SK-N-SH (cell line): ENCODE results near the gene MICAL2. TPM values are rescaled to one million over a fixed set of nuclear protein-coding genes. Genes with fewer than 3 reads are reported as not detected.

ENCODE experiments used
- CTCF ChIA-PET: fragments of 300-600, 350-600 bp; formaldehyde crosslinking; extraction: SDS; loops from one replicate; lab custom pipeline; 2021; lab: Yijun Ruan, JAX
- POLR2A ChIA-PET: fragments of 350-600 bp; sonication (Branson Sonifier 250); formaldehyde crosslinking; extraction: SDS; loops from one replicate; lab custom pipeline; 2020; ENCODE audit warnings: antibody characterized with exemption, inconsistent platforms; lab: Yijun Ruan, JAX
- DNase-seq: peaks from one replicate; pipeline ENCODE4 v3.0.0; 2012
- H2AFZ ChIP-seq: fragments of 200-600 bp; sonication (generic); 2 replicates; pipeline ENCODE4 v1.8.1; 2016; ENCODE audit warnings: antibody characterized with exemption, mild to moderate bottlenecking, low read depth
- H3F3A ChIP-seq: fragments of 200-600 bp; sonication (generic); replicated peaks from 2 replicates; pipeline ENCODE3; 2016; ENCODE audit warnings: antibody characterized with exemption, mild to moderate bottlenecking; ENCODE audit not compliant: insufficient read depth
- H3K27ac ChIP-seq, 2 experiments: fragments of 200-500 bp in 1 of 2; fragments of 200-600 bp in 1 of 2; sonication (Bioruptor generic) in 1 of 2; sonication (generic), shearing (Covaris generic) in 1 of 2; 2 replicates each; pipeline versions ENCODE4 v1.5.1 to v1.6.1; 2014 to 2016; ENCODE audit warnings: low read depth in 2 of 2, inconsistent platforms in 1 of 2, low read length in 1 of 2, mild to moderate bottlenecking in 1 of 2, mixed read lengths in 1 of 2
- H3K27me3 ChIP-seq: fragments of 200-600 bp; sonication (generic), shearing (Covaris generic); 2 replicates; pipeline ENCODE4 v1.6.1; 2016; ENCODE audit warnings: mixed run types; ENCODE audit not compliant: insufficient read depth
- H3K36me3 ChIP-seq, 2 experiments: fragments of 200-500 bp in 1 of 2; fragments of 200-600 bp in 1 of 2; sonication (Bioruptor generic) in 1 of 2; sonication (generic) in 1 of 2; replicated peaks in 1 of 2; 2 replicates each; pipeline versions ENCODE3 to v1.5.1; 2014 to 2016; ENCODE audit warnings: low read length in 1 of 2, mild to moderate bottlenecking in 1 of 2; ENCODE audit not compliant: insufficient read depth in 2 of 2, control insufficient read depth in 1 of 2
- H3K4me1 ChIP-seq, 2 experiments: fragments of 200-500 bp in 1 of 2; fragments of 200-600 bp in 1 of 2; sonication (Bioruptor generic) in 1 of 2; sonication (generic), shearing (Covaris generic) in 1 of 2; 2 replicates each; pipeline versions ENCODE4 v1.5.1 to v1.6.1; 2014 to 2016; ENCODE audit warnings: low read depth in 1 of 2, low read length in 1 of 2, mixed run types in 1 of 2; ENCODE audit not compliant: insufficient read depth in 2 of 2, control insufficient read depth in 1 of 2
- H3K4me2 ChIP-seq: fragments of 200-600 bp; sonication (generic), shearing (Covaris generic); 2 replicates; pipeline ENCODE4 v1.6.1; 2017; ENCODE audit warnings: mixed run types
- H3K4me3 ChIP-seq, 2 experiments: fragments of 200-500 bp in 1 of 2; fragments of 200-600 bp in 1 of 2; sonication (Bioruptor generic) in 1 of 2; sonication (generic), shearing (Covaris generic) in 1 of 2; 2 replicates each; pipeline versions ENCODE4 v1.5.1 to v1.8.1; 2014 to 2016; ENCODE audit warnings: low read depth in 2 of 2, inconsistent platforms in 1 of 2, low read length in 1 of 2, mild to moderate bottlenecking in 1 of 2, mixed read lengths in 1 of 2, moderate library complexity in 1 of 2
- H3K79me2 ChIP-seq: fragments of 200-600 bp; sonication (generic); 2 replicates; pipeline ENCODE4 v1.8.1; 2017; ENCODE audit warnings: mild to moderate bottlenecking; ENCODE audit not compliant: insufficient read depth
- H3K9ac ChIP-seq: fragments of 200-600 bp; sonication (generic); 2 replicates; pipeline ENCODE4 v1.6.1; 2017; ENCODE audit warnings: mixed run types
- H3K9me2 ChIP-seq: fragments of 200-600 bp; sonication (generic); 2 replicates; pipeline ENCODE4 v1.6.1; 2017; ENCODE audit warnings: mixed run types
- H3K9me3 ChIP-seq: fragments of 200-600 bp; sonication (generic); 2 replicates; pipeline ENCODE4 v1.6.1; 2017; ENCODE audit warnings: mixed run types, mild to moderate bottlenecking, moderate library complexity
- H4K20me1 ChIP-seq: fragments of 200-600 bp; sonication (generic); 2 replicates; pipeline ENCODE4 v1.6.1; 2017; ENCODE audit warnings: mild to moderate bottlenecking, mixed run types; ENCODE audit not compliant: insufficient read depth
- CHD2 ChIP-seq: fragments of 150-350 bp; IDR thresholded peaks from 2 replicates; pipeline ENCODE4 v1.6.1; 2018; ENCODE audit warnings: low read length; ENCODE audit not compliant: partially characterized antibody
- EP300 ChIP-seq, 2 experiments: IDR thresholded peaks; 2 replicates each; pipeline versions ENCODE4 v1.4.0 to v1.6.1; 2012; ENCODE audit warnings: borderline replicate concordance in 1 of 2, low read depth in 1 of 2, low read length in 1 of 2
- EZH2phosphoT487 ChIP-seq: fragments of 200-600 bp; sonication (generic); IDR thresholded peaks from 2 replicates; pipeline ENCODE4 v1.6.1; 2017; ENCODE audit warnings: low read depth, mixed run types, mild to moderate bottlenecking, antibody characterized with exemption, moderate library complexity, borderline replicate concordance
- GABPA ChIP-seq: IDR thresholded peaks from 2 replicates; pipeline ENCODE4 v1.4.0; 2012; ENCODE audit warnings: low read depth, mild to moderate bottlenecking
- GATA2 ChIP-seq: sonication (generic); formaldehyde crosslinking; IDR thresholded peaks from 2 replicates; pipeline ENCODE4 v1.5.0; 2020; ENCODE audit warnings: mild to moderate bottlenecking, missing genetic modification reagents
- JUND ChIP-seq: IDR thresholded peaks from 2 replicates; pipeline ENCODE4 v1.4.0; 2012
- MAX ChIP-seq: IDR thresholded peaks from 2 replicates; pipeline ENCODE4 v1.4.0; 2012; ENCODE audit warnings: low read depth
- MXI1 ChIP-seq: IDR thresholded peaks from 2 replicates; pipeline ENCODE4 v1.6.1; 2012; ENCODE audit warnings: mild to moderate bottlenecking, low read depth, low read length, improper control_type of control experiment
- RAD21 ChIP-seq: IDR thresholded peaks from 2 replicates; pipeline ENCODE4 v1.6.1; 2012; ENCODE audit warnings: mild to moderate bottlenecking, low read length
- REST ChIP-seq: IDR thresholded peaks from 2 replicates; pipeline ENCODE4 v1.6.1; 2012; ENCODE audit warnings: mild to moderate bottlenecking, low read depth, low read length, moderate library complexity
- RFX5 ChIP-seq: IDR thresholded peaks from 2 replicates; pipeline ENCODE4 v1.6.1; 2012; ENCODE audit warnings: mild to moderate bottlenecking, improper control_type of control experiment, low read length
- SIN3A ChIP-seq: IDR thresholded peaks from 2 replicates; pipeline ENCODE4 v1.6.1; 2012; ENCODE audit warnings: low read depth, mild to moderate bottlenecking, low read length, moderate library complexity, borderline replicate concordance
- YY1 ChIP-seq: IDR thresholded peaks from 2 replicates; pipeline ENCODE4 v1.4.0; 2012; ENCODE audit warnings: low read depth, mild to moderate bottlenecking
- ZBTB33 ChIP-seq: IDR thresholded peaks from 2 replicates; pipeline ENCODE4 v1.4.0; 2012; ENCODE audit warnings: low read depth, borderline replicate concordance
- WGBS: methylation state at CpG from one replicate; pipeline ENCODE4 v1.1.6; 2017; ENCODE audit warnings: low lambda C conversion rate; 5-methylcytosine and 5-hydroxymethylcytosine counted together
- polyA plus RNA-seq, 3 experiments: library from polyadenylated mRNA; depleted of rRNA; stranded (reverse); fragments of >200 nt; gene quantifications; 2 replicates each; pipeline ENCODE4 v1.2.3, GENCODE V29; 2012

MICAL2 gene
- polyA plus RNA-seq, 1 of the 3 experiments (the other 2 are of a cell fraction), result 54.6 TPM

GRCh38 chr11:12243486-12243885 is 133.1 kb downstream of the MICAL2 start:
- H3F3A ChIP-seq, result peaks cover 7% of the 10 kb centered on the region
- H3K9me3 ChIP-seq, result no peaks in the 10 kb centered on the region
- ChIA-PET POLR2A (no interaction called here), CTCF (interaction anchor here (0.9 to 1.2 kb wide), 4 partner anchors 17 to 196 kb away, joined by 3 to 4 read pairs (median 4); no protein-coding TSS in a partner anchor)
- H3K79me2 ChIP-seq, result peaks cover 32% of the 10 kb centered on the region; the same call in 1 of the 2 replicates
- no peak overlapping the region for H3K4me2 ChIP-seq
- TF ChIP-seq GATA2 (CRISPR knock-in tag) (no peak), GABPA (no peak)
- 97% methylated on average over 4 of the region's 6 CpGs for WGBS
- H2AFZ ChIP-seq, result no peak overlapping the region
- peaks cover 0 to 25% of the 10 kb centered on the region in 2 experiments; a peak in 2 of 4 replicates for H3K4me1 ChIP-seq
- H3K4me3 ChIP-seq, result no peak overlapping the region
- no peaks in the 10 kb centered on the region for H3K27me3 ChIP-seq
- H3K36me3 ChIP-seq, result peaks cover 47 to 58% of the 10 kb centered on the region in 2 experiments
- H3K27ac ChIP-seq, result no peak overlapping the region; a peak in 1 of 4 replicates
- no peak for DNase-seq
- H4K20me1 ChIP-seq, result no peaks in the 10 kb centered on the region
- no peak overlapping the region for H3K9ac ChIP-seq
- H3K9me2 ChIP-seq, result no peaks in the 10 kb centered on the region

- Histone ChIP-seq H3F3A (peaks cover 7% of the 10 kb centered on the region), H3K4me3 (no peak overlapping the region), H3K27me3 (no peaks in the 10 kb centered on the region), H3K9me2 (no peaks in the 10 kb centered on the region), H2AFZ (no peak overlapping the region), H3K9me3 (no peaks in the 10 kb centered on the region), H4K20me1 (no peaks in the 10 kb centered on the region), H3K4me1 (peaks cover 0 to 27% of the 10 kb centered on the region in 2 experiments; a peak in 2 of 4 replicates), H3K79me2 (peaks cover 32% of the 10 kb centered on the region; the same call in 1 of the 2 replicates), H3K36me3 (peaks cover 51 to 53% of the 10 kb centered on the region in 2 experiments), H3K4me2 (no peak overlapping the region), H3K27ac (no peak overlapping the region; a peak in 1 of 4 replicates), H3K9ac (no peak overlapping the region)
- ChIA-PET POLR2A (no interaction called here), CTCF (interaction anchor here (0.9 to 1.2 kb wide), 4 partner anchors 17 to 196 kb away, joined by 3 to 4 read pairs (median 4); no protein-coding TSS in a partner anchor)
- no peak for DNase-seq
- WGBS, result 76% methylated on average over 6 of the region's 6 CpGs
- no peak for TF ChIP-seq JUND
- TF ChIP-seq ZBTB33, result no peak
- no peak for TF ChIP-seq RFX5
- no peak for TF ChIP-seq EP300 (IDR thresholded peaks at IDR 0.05; ENCODE audit: borderline replicate concordance in 1 of 2, low read depth in 1 of 2, low read length in 1 of 2)
These were observed 133.6 kb downstream of the MICAL2 start for GRCh38 chr11:12243911-12244550.

- CTCF ChIA-PET, result interaction anchor here (1.5 to 2.7 kb wide), 2 partner anchors 9 to 43 kb away, joined by 3 to 24 read pairs; no protein-coding TSS in a partner anchor
- no peaks in the 10 kb centered on the region for H3K27me3 ChIP-seq
- peaks cover 31% of the 10 kb centered on the region; the same call in 1 of the 2 replicates for H3K79me2 ChIP-seq
- H2AFZ ChIP-seq, result no peak overlapping the region
- H3K9ac ChIP-seq, result no peak overlapping the region
- H3K4me3 ChIP-seq, result no peak overlapping the region
- no peaks in the 10 kb centered on the region for H3K9me2 ChIP-seq
- H4K20me1 ChIP-seq, result no peaks in the 10 kb centered on the region
- 90% methylated on average over 6 of the region's 6 CpGs for whole genome bisulfite sequencing
- peaks cover 7% of the 10 kb centered on the region for H3F3A ChIP-seq
- POLR2A ChIA-PET, result no interaction called here
- H3K4me1 ChIP-seq, result peaks cover 0 to 37% of the 10 kb centered on the region in 2 experiments; a peak in 1 of 4 replicates
- H3K9me3 ChIP-seq, result no peaks in the 10 kb centered on the region
- no peak overlapping the region for H3K27ac ChIP-seq
- DNase-seq, result no peak
- H3K36me3 ChIP-seq, result peaks cover 50 to 51% of the 10 kb centered on the region in 2 experiments
- H3K4me2 ChIP-seq, result no peak overlapping the region
- TF ChIP-seq MXI1, result no peak
- TF ChIP-seq SIN3A, result no peak
- no peak for TF ChIP-seq RAD21
- TF ChIP-seq REST, result no peak
- TF ChIP-seq GABPA, result no peak
- no peak for TF ChIP-seq CHD2
- TF ChIP-seq EZH2phosphoT487, result no peak
- no peak for TF ChIP-seq JUND
- no peak for TF ChIP-seq MAX
- no peak for TF ChIP-seq YY1
These were observed 134.7 kb downstream of the MICAL2 start for GRCh38 chr11:12245091-12245490.
